ENCODE data around the gene CBX8. TPM values are rescaled to one million over a fixed set of nuclear protein-coding genes. Genes with fewer than 3 reads are reported as not detected.

CBX8 gene
- polyA plus RNA-seq, 2 of the 4 experiments (the other 2 are of a cell fraction) = 1.5 to 13.1 TPM

- Histone ChIP-seq H3K4me1 (peaks cover 9% of the 10 kb centered on the region), H3K9me3 (no peaks in the 10 kb centered on the region), H3K4me2 (no peak overlapping the region), H3K27ac (0 out of 6 replicates have a peak overlapping the region, but pooled peaks of 1 of the 2 experiments have one; percentile 5), H3K4me3 (no peak overlapping the region)
- TF ChIP-seq SMC3 (IDR thresholded peaks at IDR 0.05) (no peak), POLR2A (IDR thresholded peaks at IDR 0.05; ENCODE audit: low read length) (no peak), EP300 (IDR thresholded peaks at IDR 0.05) (no peak)
- TF ChIP-seq, protein P1, sequence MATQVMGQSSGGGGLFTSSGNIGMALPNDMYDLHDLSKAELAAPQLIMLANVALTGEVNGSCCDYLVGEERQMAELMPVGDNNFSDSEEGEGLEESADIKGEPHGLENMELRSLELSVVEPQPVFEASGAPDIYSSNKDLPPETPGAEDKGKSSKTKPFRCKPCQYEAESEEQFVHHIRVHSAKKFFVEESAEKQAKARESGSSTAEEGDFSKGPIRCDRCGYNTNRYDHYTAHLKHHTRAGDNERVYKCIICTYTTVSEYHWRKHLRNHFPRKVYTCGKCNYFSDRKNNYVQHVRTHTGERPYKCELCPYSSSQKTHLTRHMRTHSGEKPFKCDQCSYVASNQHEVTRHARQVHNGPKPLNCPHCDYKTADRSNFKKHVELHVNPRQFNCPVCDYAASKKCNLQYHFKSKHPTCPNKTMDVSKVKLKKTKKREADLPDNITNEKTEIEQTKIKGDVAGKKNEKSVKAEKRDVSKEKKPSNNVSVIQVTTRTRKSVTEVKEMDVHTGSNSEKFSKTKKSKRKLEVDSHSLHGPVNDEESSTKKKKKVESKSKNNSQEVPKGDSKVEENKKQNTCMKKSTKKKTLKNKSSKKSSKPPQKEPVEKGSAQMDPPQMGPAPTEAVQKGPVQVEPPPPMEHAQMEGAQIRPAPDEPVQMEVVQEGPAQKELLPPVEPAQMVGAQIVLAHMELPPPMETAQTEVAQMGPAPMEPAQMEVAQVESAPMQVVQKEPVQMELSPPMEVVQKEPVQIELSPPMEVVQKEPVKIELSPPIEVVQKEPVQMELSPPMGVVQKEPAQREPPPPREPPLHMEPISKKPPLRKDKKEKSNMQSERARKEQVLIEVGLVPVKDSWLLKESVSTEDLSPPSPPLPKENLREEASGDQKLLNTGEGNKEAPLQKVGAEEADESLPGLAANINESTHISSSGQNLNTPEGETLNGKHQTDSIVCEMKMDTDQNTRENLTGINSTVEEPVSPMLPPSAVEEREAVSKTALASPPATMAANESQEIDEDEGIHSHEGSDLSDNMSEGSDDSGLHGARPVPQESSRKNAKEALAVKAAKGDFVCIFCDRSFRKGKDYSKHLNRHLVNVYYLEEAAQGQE (IDR thresholded peaks at IDR 0.05) = no peak
- DNase-seq (ENCODE audit: low read depth in 1 of 2, low spot score in 1 of 2) = no peak
- ATAC-seq = peak in 1 of 2 experiments; percentile 3; a peak in 1 of 6 replicates
- WGBS (ENCODE audit: missing lambda C conversion rate) = 84% methylated on average over 12 of the region's 12 CpGs
- CTCF ChIA-PET = interaction anchor here (0.7 to 4.7 kb wide), 18 partner anchors 10 to 392 kb away, joined by 3 to 32 read pairs (median 5); partner anchors contain the start of gene CBX4
- no peak for FAIRE-seq
- POLR2A ChIA-PET = interaction anchor here (1.0 kb wide), 1 partner anchor 10 kb away, joined by 3 read pairs; the partner anchor contains the start of gene CBX8
These were observed 9.8 kb downstream of the CBX8 start for GRCh38 chr17:79786930-79787643.

DNA sequence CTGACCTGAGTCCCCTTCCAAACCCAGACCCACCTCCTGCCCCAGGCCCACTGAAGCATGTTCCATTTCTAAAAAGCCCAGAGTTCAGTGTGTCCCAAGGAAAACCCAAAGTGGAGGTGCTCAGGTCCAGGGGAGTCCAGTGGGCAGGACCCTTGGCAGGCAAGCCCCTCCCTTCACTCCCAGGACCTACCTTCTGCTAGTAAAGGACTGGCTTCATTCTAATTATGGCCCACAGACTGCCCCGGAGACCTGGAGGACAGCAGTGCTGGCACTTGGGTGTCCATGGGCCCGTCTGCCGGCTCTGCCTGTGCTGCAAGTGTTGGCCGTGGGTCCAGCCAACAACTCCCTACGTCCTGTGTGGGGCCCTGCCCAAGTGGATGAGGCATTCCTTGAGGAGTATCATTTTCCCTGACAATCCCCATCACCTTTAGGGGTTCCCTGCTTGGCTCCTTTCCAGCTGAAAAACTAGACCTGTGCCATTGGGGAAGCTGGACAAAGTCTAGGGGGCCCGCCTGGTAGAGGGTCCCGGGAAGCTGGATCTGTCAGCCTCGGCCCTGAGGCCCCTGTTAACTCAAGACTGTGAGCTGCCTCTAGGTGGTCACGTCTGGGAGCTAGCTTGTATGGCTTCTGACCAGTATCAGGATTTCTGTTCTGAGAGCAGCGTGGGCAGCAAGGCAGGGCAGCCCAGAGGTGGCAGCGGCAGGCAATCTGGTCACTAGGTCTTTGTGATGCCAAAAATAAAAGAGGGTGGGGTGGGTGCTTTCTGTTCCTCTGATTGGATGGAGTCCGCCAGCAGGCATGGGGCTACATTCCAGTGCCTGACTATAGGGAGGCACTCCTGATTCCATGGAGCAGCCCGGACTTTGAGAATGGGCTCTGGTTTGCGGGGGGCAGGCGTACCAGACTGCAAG lies 10.7 kb downstream of the CBX8 start:
- peaks cover 7% of the 10 kb centered on the region; the same call in 2 of the 3 replicates for H3K4me1 ChIP-seq
- FAIRE-seq (no peak), ATAC-seq (no peak), DNase-seq (ENCODE audit: low read depth in 1 of 2, low spot score in 1 of 2) (no peak)
- CTCF ChIA-PET = interaction anchor here (0.6 to 4.7 kb wide), 17 partner anchors 23 to 391 kb away, joined by 3 to 32 read pairs (median 5); partner anchors contain the start of gene CBX4
- H3K4me3 ChIP-seq = no peak overlapping the region
- no peaks in the 10 kb centered on the region for H3K9me3 ChIP-seq
- POLR2A ChIA-PET = interaction anchor here (1.0 kb wide), 1 partner anchor 11 kb away, joined by 3 read pairs; the partner anchor contains the start of gene CBX8
- H3K4me2 ChIP-seq = no peak overlapping the region
- 93% methylated on average over 14 of the region's 15 CpGs for WGBS (ENCODE audit: missing lambda C conversion rate)
- H3K27ac ChIP-seq = no peak overlapping the region
- TF ChIP-seq ZNF302 (CRISPR knock-in tag; IDR thresholded peaks at IDR 0.05) = no peak
- no peak for TF ChIP-seq RNF2 (IDR thresholded peaks at IDR 0.05; ENCODE audit: borderline replicate concordance, low read depth)
- TF ChIP-seq HOXA7 (CRISPR knock-in tag; IDR thresholded peaks at IDR 0.05) = no peak
- no peak for TF ChIP-seq NR3C1 (IDR thresholded peaks at IDR 0.05)
- no peak for TF ChIP-seq KDM5A (IDR thresholded peaks at IDR 0.05)

GRCh38 chr17:79785017-79785899 lies 11.6 kb downstream of the CBX8 start:
- no peak for FAIRE-seq
- CTCF ChIA-PET = interaction anchor here (0.6 to 4.7 kb wide), 13 partner anchors 8 to 224 kb away, joined by 3 to 32 read pairs (median 6); partner anchors contain the start of gene CBX4
- WGBS (ENCODE audit: missing lambda C conversion rate) = 95% methylated on average over 17 of the region's 17 CpGs

More at GRCh38 chr17:79785017-79785899, 11.6 kb downstream of the CBX8 start:
- POLR2A ChIA-PET = no interaction called here
- no peak for TF ChIP-seq EHF (CRISPR knock-in tag; IDR thresholded peaks at IDR 0.05)
- TF ChIP-seq CEBPB (IDR thresholded peaks at IDR 0.05) = no peak
- TF ChIP-seq TP53 (CRISPR knock-in tag; IDR thresholded peaks at IDR 0.05) = no peak
- TF ChIP-seq HEYL (CRISPR knock-in tag; IDR thresholded peaks at IDR 0.05) = no peak
- no peak overlapping the region for H3K4me3 ChIP-seq
- no peaks in the 10 kb centered on the region for H3K9me3 ChIP-seq
- H3K4me1 ChIP-seq = peaks cover 7% of the 10 kb centered on the region; the same call in 2 of the 3 replicates
- no peak overlapping the region for H3K4me2 ChIP-seq
- DNase-seq (ENCODE audit: low read depth in 1 of 2, low spot score in 1 of 2) (no peak), ATAC-seq (no peak)
- no peak overlapping the region for H3K27ac ChIP-seq
